GM15510 (cell line): ENCODE data around the gene RNF141.

ENCODE experiments used
- POLR2A ChIP-seq: IDR thresholded peaks from 3 replicates; pipeline ENCODE4 v1.6.1; 2011; ENCODE audit warnings: borderline replicate concordance; ENCODE audit not compliant: insufficient read length; ENCODE audit errors: extremely low read depth

Gene RNF141

GRCh38 chr11:10540915-10541560 is at the start of gene RNF141:
Gene RNF141, minus strand, starts transcription at chr11:10541187. Its CDS starts 7,029 bp downstream, at chr11:10534158.
- TF ChIP-seq POLR2A = peak; percentile 93

- TF ChIP-seq POLR2A = no peak
Observed at GRCh38 chr11:10590218-10590915, 49.4 kb upstream of the RNF141 start.

GRCh38 chr11:10588904-10589303 is 47.9 kb upstream of the RNF141 start:
- TF ChIP-seq POLR2A = no peak

GRCh38 chr11:10587995-10588394 is 47.0 kb upstream of the RNF141 start:
- no peak for TF ChIP-seq POLR2A

- TF ChIP-seq POLR2A = no peak
Observed at GRCh38 chr11:10587388-10587787, 46.4 kb upstream of the RNF141 start.

GRCh38 chr11:10584071-10584501 is 43.1 kb upstream of the RNF141 start:
- TF ChIP-seq POLR2A = no peak

- TF ChIP-seq POLR2A = no peak
Observed at GRCh38 chr11:10581481-10582019, 40.6 kb upstream of the RNF141 start.

- TF ChIP-seq POLR2A = no peak
Observed at GRCh38 chr11:10580623-10581022, 39.6 kb upstream of the RNF141 start.

GRCh38 chr11:10579700-10580099 is 38.7 kb upstream of the RNF141 start:
- TF ChIP-seq POLR2A = no peak

- no peak for TF ChIP-seq POLR2A
Observed at GRCh38 chr11:10576035-10576398, 35.0 kb upstream of the RNF141 start.

GRCh38 chr11:10575346-10576034 is 34.5 kb upstream of the RNF141 start:
- TF ChIP-seq POLR2A = no peak

- TF ChIP-seq POLR2A = no peak
Observed at GRCh38 chr11:10573556-10573955, 32.6 kb upstream of the RNF141 start.

GRCh38 chr11:10573028-10573427 is 32.0 kb upstream of the RNF141 start:
- no peak for TF ChIP-seq POLR2A

GRCh38 chr11:10572533-10572932 is 31.5 kb upstream of the RNF141 start:
- no peak for TF ChIP-seq POLR2A

GRCh38 chr11:10568486-10568941 is 27.5 kb upstream of the RNF141 start, which contains the start of gene LYVE1:
Gene LYVE1, minus strand, starts transcription at chr11:10568665. Its CDS starts 133 bp downstream, at chr11:10568532.
- TF ChIP-seq POLR2A = no peak
